ENCODE results near the gene CUBN.

Gene CUBN

DNA sequence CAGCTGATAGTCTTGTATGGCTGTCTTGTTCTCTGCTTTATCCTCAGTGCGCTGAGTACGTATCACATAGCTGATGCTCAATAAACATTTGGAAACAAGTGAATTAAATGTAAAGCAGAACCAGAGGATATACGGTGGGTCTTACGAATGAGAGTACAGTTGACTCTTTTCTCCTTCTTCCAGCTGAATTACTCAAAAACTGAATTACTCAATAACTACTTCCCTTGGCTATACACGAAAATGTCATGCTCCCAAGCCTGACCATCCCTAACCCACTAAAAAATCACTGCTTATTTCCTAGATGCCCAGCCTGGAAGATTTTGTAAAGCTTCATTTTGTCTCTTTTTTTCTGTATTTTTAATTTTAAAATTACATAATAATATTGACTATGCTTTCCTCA, 309.2 kb downstream of the CUBN start:
- no peak for DNase-seq (ENCODE audit: low read depth)

DNA sequence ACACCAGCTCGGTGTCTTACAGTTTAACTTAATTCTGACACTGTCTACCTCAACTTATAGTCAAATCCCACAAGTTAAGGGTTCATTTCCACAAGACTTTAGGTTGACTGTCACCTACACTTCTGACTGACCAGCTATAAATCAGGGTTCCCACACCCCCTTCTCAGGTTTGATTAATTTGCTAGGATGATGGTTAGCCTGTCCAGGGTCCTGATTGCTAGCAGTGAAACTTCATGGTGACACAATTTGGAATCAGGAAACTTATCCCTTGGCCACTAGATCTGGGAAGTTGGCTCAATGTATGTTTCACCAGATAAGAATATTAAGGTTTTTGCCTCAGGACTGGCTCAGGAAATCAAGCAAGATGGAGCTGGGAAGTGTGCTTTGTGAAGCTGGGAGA, 309.6 kb downstream of the CUBN start:
- DNase-seq (ENCODE audit: low read depth) = no peak

DNA sequence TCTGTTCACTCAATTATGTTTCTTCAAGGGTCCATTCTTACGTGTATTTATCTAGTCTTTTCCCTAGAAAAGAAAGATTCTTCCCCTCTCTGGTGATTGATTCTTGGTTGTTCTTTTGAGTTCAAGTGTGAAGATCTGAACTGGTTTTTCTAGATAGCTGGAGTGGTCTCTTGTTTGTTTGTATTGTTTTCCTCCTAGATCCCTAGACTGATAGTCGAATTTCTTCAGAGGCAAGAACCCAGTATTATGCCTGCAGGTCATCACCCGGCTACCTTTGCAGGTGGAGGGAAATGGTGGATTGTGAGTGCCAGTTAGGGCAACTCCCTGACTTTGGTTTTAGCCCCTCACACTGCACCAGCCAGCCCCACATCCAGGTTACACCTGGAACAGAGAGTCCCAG, 310.2 kb downstream of the CUBN start:
- DNase-seq (ENCODE audit: low read depth) = no peak

DNA sequence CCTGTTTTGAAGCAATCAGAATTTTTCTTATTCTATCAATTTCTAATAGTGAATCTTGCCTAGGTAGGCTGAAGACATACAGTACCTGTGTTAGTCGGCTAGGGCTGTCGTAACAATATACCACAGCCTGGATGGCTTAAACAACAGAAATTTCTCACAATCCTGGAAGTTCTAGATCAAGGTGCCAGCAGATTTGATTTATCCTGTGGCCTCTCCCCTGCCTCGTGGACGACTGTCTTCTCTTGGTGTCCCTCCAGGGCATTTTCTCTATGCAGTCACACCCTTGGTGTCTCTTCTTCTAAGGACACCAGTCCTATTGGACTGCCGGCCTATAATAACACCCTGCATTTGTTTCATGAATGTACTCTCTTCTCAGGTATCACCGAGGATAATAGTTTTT, 310.6 kb downstream of the CUBN start:
- DNase-seq (ENCODE audit: low read depth) = no peak

DNA sequence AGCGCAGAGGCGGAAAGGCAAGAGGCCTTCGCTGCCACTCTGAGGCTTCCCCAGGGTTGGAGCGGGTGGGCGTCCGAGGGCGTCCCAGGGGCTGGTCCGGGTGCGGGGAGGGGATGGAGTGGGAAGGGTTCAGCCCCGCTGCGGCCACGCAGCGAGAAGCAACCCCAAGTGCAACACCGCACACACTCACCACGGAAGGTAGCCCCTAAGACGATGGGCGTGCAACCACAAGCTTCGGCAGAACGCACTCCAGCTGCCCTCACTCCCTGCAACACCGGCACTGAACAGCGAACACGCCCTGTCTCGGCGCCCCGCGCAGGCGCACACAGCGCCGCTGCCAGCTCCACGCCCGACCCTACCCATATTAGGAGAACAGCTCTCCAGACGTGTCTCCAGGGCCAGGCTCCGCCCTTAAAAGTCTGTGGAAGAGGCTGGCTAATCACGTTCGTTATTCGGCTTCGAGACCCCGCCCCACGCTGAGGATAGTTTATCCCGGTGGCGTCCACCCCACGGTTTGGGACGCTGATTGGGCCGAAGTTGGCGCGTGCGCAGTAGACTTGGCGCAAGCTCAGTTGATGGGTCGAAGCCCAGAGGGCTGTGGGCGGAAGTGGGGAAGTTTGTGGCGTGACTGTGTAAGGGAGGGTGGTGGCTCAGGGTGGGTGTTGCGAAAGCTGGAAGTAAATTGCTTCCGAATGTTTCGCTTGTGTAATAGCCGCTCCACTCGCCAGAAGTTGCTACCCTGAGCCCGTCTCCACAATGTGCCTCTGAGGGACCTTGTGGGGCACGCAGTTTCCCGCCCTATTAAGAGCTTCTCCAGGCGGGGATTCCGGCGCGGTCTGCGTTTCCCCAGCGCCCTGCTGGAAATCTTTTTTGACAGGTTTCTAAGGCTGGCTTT, 312.2 kb downstream of the CUBN start, which contains the start of gene RSU1:
RSU1 (minus strand) TSS at position 300 of the 895 bp plus-strand sequence. CDS start 343 bp downstream, outside the sequence.
- DNase-seq (ENCODE audit: low read depth) = peak; percentile 100

- no peak for DNase-seq (ENCODE audit: low read depth)
Observed at GRCh38 chr10:16816830-16817124, 312.8 kb downstream of the CUBN start.

DNA sequence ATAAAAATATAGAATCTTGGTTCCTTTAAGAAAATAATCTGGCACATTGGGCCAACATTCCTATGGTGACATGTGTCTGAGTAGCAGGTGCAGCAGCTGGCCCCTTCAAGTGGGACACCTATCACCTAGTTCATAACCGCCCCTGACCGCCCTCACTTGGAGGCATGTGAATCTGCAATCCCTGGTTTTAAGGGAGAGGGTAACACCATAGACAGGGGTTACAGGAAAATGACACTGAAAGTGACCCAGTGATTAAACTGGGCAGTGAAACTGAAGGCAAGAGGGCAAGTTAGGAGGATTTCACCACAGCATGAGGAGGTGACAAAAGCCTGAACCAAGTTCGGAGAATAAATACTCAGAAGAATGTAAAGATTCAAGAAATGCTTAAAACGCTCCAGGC, 313.4 kb downstream of the CUBN start:
- no peak for DNase-seq (ENCODE audit: low read depth)

DNA sequence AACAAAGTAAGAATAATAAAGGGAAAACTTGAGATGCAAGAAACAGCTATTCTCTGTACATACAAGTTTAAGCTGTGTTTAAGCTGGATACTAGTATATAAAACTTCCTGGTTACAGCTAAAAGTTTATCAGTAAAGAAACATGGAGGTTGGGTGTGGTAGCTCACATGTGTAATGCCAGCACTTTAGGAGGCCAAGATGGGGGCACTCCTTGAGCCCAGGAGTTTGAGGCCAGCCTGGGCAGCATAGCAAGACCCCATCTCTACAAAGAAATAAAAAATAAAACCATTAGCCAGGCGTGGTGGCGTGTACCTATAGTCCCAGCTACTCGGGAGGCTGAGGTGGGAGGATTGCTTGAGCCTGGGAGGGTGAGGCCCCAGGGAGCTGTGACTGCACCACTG, 315.6 kb downstream of the CUBN start:
- DNase-seq (ENCODE audit: low read depth) = no peak

- no peak for DNase-seq (ENCODE audit: low read depth)
Observed at GRCh38 chr10:16812676-16813075, 316.9 kb downstream of the CUBN start.

DNA sequence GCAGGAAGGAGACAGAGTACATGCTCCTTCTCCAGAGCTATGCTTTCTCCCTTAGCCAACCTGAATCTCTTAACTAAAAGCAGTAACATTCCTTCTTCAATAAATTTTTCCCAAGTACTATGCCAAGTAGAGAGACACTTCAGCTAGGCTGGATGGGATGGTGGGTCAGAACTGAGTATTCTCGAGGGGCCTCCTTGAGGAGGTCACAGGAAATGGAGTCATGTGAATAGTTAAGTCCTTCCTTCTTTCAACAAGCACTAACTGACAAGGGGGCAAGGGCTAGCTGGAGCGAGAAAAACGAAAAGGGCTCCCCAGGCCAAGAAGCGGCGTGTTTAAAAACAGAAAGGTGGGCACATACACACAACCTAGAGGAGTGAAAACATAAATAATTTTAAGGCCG, 317.8 kb downstream of the CUBN start:
- no peak for DNase-seq (ENCODE audit: low read depth)

DNA sequence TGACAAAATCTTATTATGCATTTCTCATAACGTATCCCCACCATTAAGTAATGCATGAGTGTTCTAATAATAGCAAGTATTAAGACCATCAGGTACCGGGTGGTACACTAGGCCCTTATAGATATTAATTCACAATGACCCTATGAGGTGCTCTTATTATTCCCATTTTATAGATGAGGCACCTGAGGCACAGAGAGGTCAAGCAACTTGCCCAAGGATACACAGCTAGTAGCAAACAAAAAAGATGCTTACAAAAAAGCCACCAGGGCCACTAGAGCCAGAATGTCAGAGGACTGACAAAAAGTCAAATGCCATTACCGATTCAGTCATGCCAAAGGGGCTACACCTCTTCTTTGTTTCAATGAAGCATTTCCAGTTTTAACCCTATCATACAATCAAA, 318.3 kb downstream of the CUBN start:
- no peak for DNase-seq (ENCODE audit: low read depth)

GRCh38 chr10:16809074-16809718, 320.4 kb downstream of the CUBN start:
- no peak for DNase-seq (ENCODE audit: low read depth)

DNA sequence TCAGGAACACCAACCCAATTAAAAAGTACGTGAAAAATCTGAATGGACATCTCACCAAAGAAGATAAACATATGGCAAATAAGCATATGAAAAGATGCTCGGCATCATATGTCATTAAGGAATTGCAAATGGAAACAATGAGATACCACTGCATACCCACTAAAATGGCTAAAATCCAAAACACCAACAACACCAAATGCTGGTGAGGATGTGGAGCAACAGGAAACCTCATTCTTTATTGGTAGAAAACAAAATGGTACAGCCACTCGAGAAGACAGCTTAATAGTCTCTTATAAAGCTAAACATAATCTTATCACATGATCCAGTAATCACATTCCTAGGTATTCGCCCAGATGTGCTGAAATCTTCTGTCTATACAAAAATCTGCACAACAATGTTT, 325.5 kb downstream of the CUBN start:
- no peak for DNase-seq (ENCODE audit: low read depth)

- DNase-seq (ENCODE audit: low read depth) = no peak
Observed at GRCh38 chr10:16803464-16803863, 326.1 kb downstream of the CUBN start.

DNA sequence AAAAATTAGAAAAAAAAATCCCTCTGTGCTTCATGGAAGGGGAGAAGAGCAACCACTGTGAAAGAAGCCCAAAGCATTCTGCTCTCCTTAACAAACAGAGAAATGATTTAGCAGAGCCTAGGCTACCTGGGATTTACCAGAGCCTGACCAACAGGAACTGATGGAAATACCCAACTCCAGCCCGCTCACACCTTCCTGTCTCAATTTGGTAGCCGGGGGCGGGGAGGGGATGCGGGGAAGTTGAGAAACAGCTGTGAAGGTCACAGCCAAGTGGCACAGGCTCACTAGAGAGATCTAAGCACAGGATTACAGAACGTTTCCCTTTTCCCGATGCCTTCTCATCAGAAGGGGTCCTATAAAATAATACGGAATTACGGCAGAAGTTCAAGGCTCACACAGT, 330.0 kb downstream of the CUBN start:
- DNase-seq (ENCODE audit: low read depth) = no peak

DNA sequence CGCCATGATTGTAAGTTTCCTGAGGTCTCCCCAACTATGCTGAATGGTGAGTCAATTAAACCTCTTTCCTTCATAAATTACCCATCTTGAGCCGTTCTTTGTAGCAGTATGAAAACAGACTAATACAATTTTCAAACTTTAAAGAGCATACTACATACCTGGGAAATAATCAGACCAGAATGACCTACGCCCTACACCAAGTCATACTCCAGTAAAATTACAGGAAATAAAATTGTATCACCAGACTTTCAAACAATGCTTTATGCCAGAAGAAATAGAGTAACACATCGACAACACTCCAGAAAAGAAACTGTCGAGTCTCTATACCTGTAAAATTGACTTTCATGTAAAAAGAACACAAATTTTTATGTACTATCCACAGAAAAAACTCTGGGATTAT, 331.0 kb downstream of the CUBN start:
- no peak for DNase-seq (ENCODE audit: low read depth)

- no peak for DNase-seq (ENCODE audit: low read depth)
Observed at GRCh38 chr10:16795410-16796073, 334.1 kb downstream of the CUBN start.

- no peak for DNase-seq (ENCODE audit: low read depth)
Observed at GRCh38 chr10:16794005-16794404, 335.6 kb downstream of the CUBN start.

- no peak for DNase-seq (ENCODE audit: low read depth)
Observed at GRCh38 chr10:16792675-16793074, 336.9 kb downstream of the CUBN start.

DNA sequence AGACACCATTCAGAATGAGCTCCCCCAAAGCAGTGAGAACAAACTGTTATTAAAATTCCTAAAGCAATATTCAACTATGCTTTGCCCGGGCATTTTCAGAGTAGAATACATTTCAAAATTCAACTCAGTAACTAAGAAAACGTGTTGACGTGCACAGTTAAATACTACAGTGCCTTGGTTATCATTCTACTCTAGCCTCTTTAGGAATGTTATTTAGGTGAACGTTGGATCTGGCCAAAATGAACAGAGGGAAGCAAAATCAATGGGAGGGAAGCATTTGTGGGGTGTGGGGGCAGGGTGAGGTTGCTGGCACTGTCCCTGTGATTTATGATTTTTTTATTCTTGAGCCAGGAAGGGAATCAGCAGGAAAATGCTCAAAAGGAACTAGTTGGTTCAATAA, 339.8 kb downstream of the CUBN start:
- DNase-seq (ENCODE audit: low read depth) = no peak

DNA sequence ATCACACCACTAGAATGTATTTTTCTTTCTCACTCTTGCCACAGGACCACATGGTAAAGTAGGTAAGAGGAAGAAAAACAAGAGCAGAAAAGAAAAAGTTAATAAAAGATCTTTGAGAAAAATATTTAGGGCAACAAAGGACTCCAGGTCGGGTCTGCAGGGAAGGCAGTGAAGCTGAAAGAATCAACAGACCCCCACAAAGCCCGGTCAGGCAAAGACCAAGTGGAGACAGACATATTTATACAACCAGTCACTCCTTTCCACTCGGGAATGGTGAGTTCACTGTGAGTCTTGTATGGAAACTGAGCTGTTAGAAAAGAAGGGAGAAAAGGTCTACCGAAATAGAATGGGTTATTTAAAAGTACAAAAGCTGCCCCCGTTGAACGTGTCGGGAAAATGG, 340.4 kb downstream of the CUBN start:
- no peak for DNase-seq (ENCODE audit: low read depth)

DNA sequence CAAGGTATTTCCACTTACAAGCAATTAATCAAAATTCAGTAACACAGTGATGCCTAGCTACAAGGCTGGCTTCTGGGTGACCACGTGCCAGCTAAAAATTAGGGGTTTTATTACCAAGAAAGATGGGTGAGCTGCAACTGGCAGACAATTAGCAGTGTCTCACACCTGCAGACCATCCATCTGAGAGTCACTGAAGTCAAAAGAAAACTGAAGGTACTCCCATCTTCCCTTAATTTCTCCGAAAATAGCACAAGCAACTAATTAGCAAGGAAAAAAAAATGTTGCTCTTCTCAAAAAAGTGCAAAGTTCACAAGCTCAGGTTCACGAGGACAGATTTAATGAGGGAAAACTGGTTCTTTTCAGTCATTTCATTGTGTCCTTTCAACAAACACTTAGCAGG, 340.8 kb downstream of the CUBN start:
- no peak for DNase-seq (ENCODE audit: low read depth)

GRCh38 chr10:16788125-16788524, 341.5 kb downstream of the CUBN start:
- DNase-seq (ENCODE audit: low read depth) = no peak

All from fibroblast of the conjunctiva (primary cell).